Glutamatergic neuron (in vitro differentiated cells): ENCODE results near the gene KIDINS220. TPM values are rescaled to one million over a fixed set of nuclear protein-coding genes. Genes with fewer than 3 reads are reported as not detected.

ENCODE experiments used
- DNase-seq: peaks from one replicate; pipeline ENCODE4 v3.0.0; 2022
- H3K27ac Mint-ChIP-seq: one replicate; pipeline ENCODE4 v1.8.0; 2020; ENCODE audit warnings: mild to moderate bottlenecking, mixed read lengths, inconsistent platforms; ENCODE audit not compliant: unreplicated experiment
- H3K27me3 Mint-ChIP-seq: one replicate; pipeline ENCODE4 v1.8.0; 2020; ENCODE audit warnings: mild to moderate bottlenecking, moderate library complexity, mixed read lengths, inconsistent platforms; ENCODE audit not compliant: unreplicated experiment
- H3K36me3 Mint-ChIP-seq: one replicate; pipeline ENCODE4 v1.8.0; 2020; ENCODE audit warnings: mild to moderate bottlenecking, mixed read lengths, inconsistent platforms; ENCODE audit not compliant: unreplicated experiment
- H3K4me1 Mint-ChIP-seq: one replicate; pipeline ENCODE4 v1.8.0; 2020; ENCODE audit warnings: mild to moderate bottlenecking, low read depth, mixed read lengths, inconsistent platforms; ENCODE audit not compliant: unreplicated experiment
- H3K4me3 Mint-ChIP-seq: one replicate; pipeline ENCODE4 v1.8.0; 2020; ENCODE audit warnings: mild to moderate bottlenecking, mixed read lengths, inconsistent platforms; ENCODE audit not compliant: unreplicated experiment
- H3K9me3 Mint-ChIP-seq: one replicate; pipeline ENCODE4 v1.8.0; 2020; ENCODE audit warnings: mild to moderate bottlenecking, moderate library complexity, mixed read lengths, inconsistent platforms; ENCODE audit not compliant: unreplicated experiment
- CTCF ChIP-seq: fragments of 200-600 bp; sonication (generic); IDR thresholded peaks from one replicate; pipeline ENCODE4 v1.5.0; 2021; ENCODE audit not compliant: partially characterized antibody, unreplicated experiment
- total RNA-seq: library from RNA; stranded (reverse); fragmentation: NEBNext Ultra II Directional; extraction: Animal tissue kit (Norgen Biotek cat#: 25700); gene quantifications from one replicate; pipeline ENCODE4 v1.2.1, GENCODE V29; 2021; ENCODE audit not compliant: unreplicated experiment

KIDINS220 gene
- total RNA-seq, 1 donor from 2014 or later: 188 TPM

GRCh38 chr2:8870441-8870840 lies 33.0 kb upstream of the KIDINS220 start:
- Mint-ChIP-seq H3K9me3 (peaks cover 2% of the 10 kb centered on the region), H3K27me3 (no peaks in the 10 kb centered on the region), H3K27ac (no peak overlapping the region), H3K36me3 (no peaks in the 10 kb centered on the region), H3K4me1 (no peaks in the 10 kb centered on the region), H3K4me3 (no peak overlapping the region)
- TF ChIP-seq CTCF: no peak
- DNase-seq: no peak

DNA sequence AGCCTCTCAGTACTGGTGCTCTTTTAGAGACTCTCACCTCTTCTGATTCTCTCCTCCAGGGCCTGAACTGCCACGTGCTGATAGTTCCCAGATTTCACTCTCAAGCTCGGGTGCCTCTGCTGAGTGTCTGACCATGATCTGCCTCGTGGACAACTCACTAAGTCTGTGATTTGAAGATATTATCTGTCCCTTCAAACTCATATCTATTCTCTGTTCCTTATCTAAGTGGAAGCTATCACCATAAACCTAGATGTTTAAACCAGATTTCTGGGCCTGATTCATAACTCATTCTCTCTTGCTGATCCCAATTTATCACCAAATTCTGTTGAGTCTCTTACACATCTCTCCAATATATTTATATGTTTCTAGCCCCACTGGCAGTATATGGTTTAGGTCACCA lies 29.9 kb upstream of the KIDINS220 start:
- no peaks in the 10 kb centered on the region for H3K27me3 Mint-ChIP-seq
- TF ChIP-seq CTCF: no peak
- H3K9me3 Mint-ChIP-seq: peaks cover 4% of the 10 kb centered on the region
- H3K36me3 Mint-ChIP-seq: no peaks in the 10 kb centered on the region
- no peaks in the 10 kb centered on the region for H3K4me1 Mint-ChIP-seq
- DNase-seq: no peak
- H3K27ac Mint-ChIP-seq: no peak overlapping the region
- no peak overlapping the region for H3K4me3 Mint-ChIP-seq

DNA sequence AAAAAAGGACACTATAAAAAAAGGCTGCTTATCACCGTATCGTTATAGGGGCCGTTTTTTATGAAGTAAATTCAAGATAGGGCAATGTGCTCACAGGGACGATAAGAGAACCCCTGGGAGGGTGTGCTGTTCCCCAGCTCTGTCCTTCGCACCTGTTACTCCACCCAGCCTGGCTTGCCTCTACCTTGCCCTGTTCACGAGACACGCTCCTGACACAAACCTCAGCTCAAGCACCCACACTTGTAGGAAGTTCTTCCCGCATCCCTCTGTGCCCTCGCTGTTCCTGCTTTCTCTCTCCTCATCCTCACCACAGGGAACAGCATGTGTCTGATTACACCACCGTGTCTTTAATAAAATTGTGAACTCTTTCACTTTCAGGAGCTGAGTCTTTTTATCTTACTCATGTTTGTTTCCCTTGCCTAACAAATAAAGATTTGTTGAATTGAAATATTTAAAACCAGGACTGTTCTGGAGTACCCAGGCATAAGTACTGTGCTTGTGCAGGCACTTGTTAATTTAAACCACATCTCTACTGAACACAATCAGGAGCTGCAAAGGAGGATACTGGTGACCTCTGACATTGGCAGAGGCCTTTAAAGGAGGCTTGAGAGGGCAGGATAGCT lies 26.0 kb upstream of the KIDINS220 start:
- no peak for TF ChIP-seq CTCF
- Mint-ChIP-seq H3K36me3 (peaks cover 3% of the 10 kb centered on the region), H3K9me3 (peaks cover 4% of the 10 kb centered on the region), H3K4me1 (no peaks in the 10 kb centered on the region), H3K27ac (no peak overlapping the region), H3K4me3 (no peak overlapping the region), H3K27me3 (no peaks in the 10 kb centered on the region)
- no peak for DNase-seq

DNA sequence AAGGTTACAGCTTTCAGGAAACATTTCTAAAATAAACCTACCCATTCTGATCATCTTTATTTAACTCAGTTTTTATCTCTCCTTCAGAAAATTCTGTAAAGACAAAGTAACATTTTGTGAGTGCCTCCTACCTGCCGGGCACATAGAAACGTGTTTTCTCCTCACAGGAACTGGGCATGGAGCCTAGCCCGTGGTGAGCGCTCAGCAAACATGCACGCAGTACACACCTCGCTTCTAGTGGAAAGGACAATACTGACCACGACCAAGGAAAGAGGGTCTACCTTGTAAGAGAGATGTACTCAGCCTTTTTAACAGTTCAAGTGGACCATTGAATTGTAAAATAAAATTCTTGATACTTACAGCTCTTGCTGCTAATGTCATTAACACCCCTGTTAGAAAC lies 24.8 kb upstream of the KIDINS220 start:
- DNase-seq: no peak
- H3K4me1 Mint-ChIP-seq: no peaks in the 10 kb centered on the region
- TF ChIP-seq CTCF: no peak
- peaks cover 3% of the 10 kb centered on the region for H3K36me3 Mint-ChIP-seq
- no peak overlapping the region for H3K27ac Mint-ChIP-seq
- H3K4me3 Mint-ChIP-seq: no peak overlapping the region
- peaks cover 2% of the 10 kb centered on the region for H3K9me3 Mint-ChIP-seq
- no peaks in the 10 kb centered on the region for H3K27me3 Mint-ChIP-seq

- Mint-ChIP-seq H3K27me3 (no peaks in the 10 kb centered on the region), H3K36me3 (peaks cover 3% of the 10 kb centered on the region), H3K4me1 (no peaks in the 10 kb centered on the region), H3K27ac (no peak overlapping the region), H3K4me3 (no peak overlapping the region), H3K9me3 (peaks cover 2% of the 10 kb centered on the region)
- no peak for DNase-seq
- no peak for TF ChIP-seq CTCF
These were observed 24.4 kb upstream of the KIDINS220 start for GRCh38 chr2:8861797-8862196.
